HEK293 (cell line): ENCODE results near the gene PIM1.
A peak's percentile ranks its signal among the peaks of the same experiment; 100 is the strongest.

Experiments
- CTCF ChIA-PET: fragments of 350-600 bp; formaldehyde crosslinking; extraction: SDS; loops from one replicate; lab custom pipeline; 2021; ENCODE audit warnings: antibody characterized with exemption; lab: Yijun Ruan, JAX
- POLR2A ChIA-PET: fragments of 300-600 bp; formaldehyde crosslinking; extraction: SDS; loops from one replicate; lab custom pipeline; 2020; ENCODE audit warnings: antibody characterized with exemption, inconsistent platforms; lab: Yijun Ruan, JAX
- H3K27ac ChIP-seq: fragments of 200-500 bp; sonication (Bioruptor generic); 2 replicates; pipeline ENCODE4 v1.5.1; 2014; ENCODE audit warnings: low read depth, low read length, control low read depth, inconsistent platforms; ENCODE audit errors: extremely low read depth
- H3K36me3 ChIP-seq, 2 experiments: fragments of 200-500 bp in 1 of 2; sonication (Bioruptor generic) in 1 of 2; 1 replicate in 1 of 2; 2 replicates in 1 of 2; pipeline ENCODE4 v1.5.1; 2014 to 2017; ENCODE audit warnings: inconsistent platforms in 2 of 2, low read length in 2 of 2; ENCODE audit not compliant: control insufficient read depth in 2 of 2, insufficient read depth in 1 of 2
- H3K4me1 ChIP-seq: fragments of 200-500 bp; sonication (Bioruptor generic); 2 replicates; pipeline ENCODE4 v1.5.1; 2014; ENCODE audit warnings: mild to moderate bottlenecking, low read length, inconsistent platforms; ENCODE audit not compliant: control insufficient read depth, insufficient read depth
- H3K4me3 ChIP-seq: 2 replicates; pipeline ENCODE4 v1.5.1; 2011; ENCODE audit warnings: low read depth, mild to moderate bottlenecking, control low read depth, low read length, moderate library complexity
- H3K9me3 ChIP-seq: fragments of 200-500 bp; sonication (Bioruptor generic); 2 replicates; pipeline ENCODE4 v1.5.1; 2014; ENCODE audit warnings: low read depth, low read length, inconsistent platforms; ENCODE audit not compliant: control insufficient read depth, insufficient read depth
- FEZF1 ChIP-seq: fragments of 450-650 bp; formaldehyde crosslinking; IDR thresholded peaks from 2 replicates; pipeline ENCODE4 v1.5.1; 2016; ENCODE audit warnings: missing biosample characterization, missing genetic modification characterization
- GLI4 ChIP-seq: fragments of 450-650 bp; formaldehyde crosslinking; IDR thresholded peaks from 2 replicates; pipeline ENCODE4 v1.5.1; 2016; ENCODE audit warnings: missing biosample characterization, missing genetic modification characterization
- KLF1 ChIP-seq: fragments of 450-650 bp; formaldehyde crosslinking; IDR thresholded peaks from 2 replicates; pipeline ENCODE4 v1.5.1; 2016; ENCODE audit warnings: missing biosample characterization, missing genetic modification characterization
- KLF8 ChIP-seq: fragments of 450-650 bp; formaldehyde crosslinking; IDR thresholded peaks from 2 replicates; pipeline ENCODE4 v1.5.1; 2016; ENCODE audit warnings: missing biosample characterization, missing genetic modification characterization
- PRDM2 ChIP-seq: fragments of 450-650 bp; formaldehyde crosslinking; IDR thresholded peaks from 2 replicates; pipeline ENCODE4 v1.5.1; 2016; ENCODE audit warnings: missing biosample characterization, missing genetic modification characterization, borderline replicate concordance
- REPIN1 ChIP-seq: fragments of 450-650 bp; formaldehyde crosslinking; IDR thresholded peaks from 2 replicates; pipeline ENCODE4 v1.5.1; 2017; ENCODE audit warnings: missing biosample characterization, missing genetic modification characterization, low read depth
- SCRT2 ChIP-seq: fragments of 450-650 bp; formaldehyde crosslinking; IDR thresholded peaks from 2 replicates; pipeline ENCODE4 v1.5.1; 2016; ENCODE audit warnings: missing biosample characterization, missing genetic modification characterization
- WT1 ChIP-seq: fragments of 450-650 bp; formaldehyde crosslinking; IDR thresholded peaks from 2 replicates; pipeline ENCODE4 v1.5.1; 2016; ENCODE audit warnings: missing biosample characterization, missing genetic modification characterization
- ZBTB11 ChIP-seq: fragments of 450-650 bp; formaldehyde crosslinking; conservative IDR thresholded peaks from 2 replicates; pipeline ENCODE4 v1.5.1; 2016; ENCODE audit warnings: low read depth, missing biosample characterization, missing genetic modification characterization
- ZNF155 ChIP-seq: fragments of 450-650 bp; formaldehyde crosslinking; IDR thresholded peaks from 2 replicates; pipeline ENCODE4 v1.5.1; 2016; ENCODE audit warnings: missing biosample characterization, missing genetic modification characterization
- ZNF18 ChIP-seq: fragments of 450-650 bp; formaldehyde crosslinking; IDR thresholded peaks from 2 replicates; pipeline ENCODE4 v1.5.1; 2016; ENCODE audit warnings: missing biosample characterization, missing genetic modification characterization
- ZNF239 ChIP-seq: fragments of 450-650 bp; formaldehyde crosslinking; IDR thresholded peaks from 2 replicates; pipeline ENCODE4 v1.5.1; 2016; ENCODE audit warnings: missing biosample characterization, missing genetic modification characterization
- ZNF26 ChIP-seq: fragments of 450-650 bp; formaldehyde crosslinking; IDR thresholded peaks from 2 replicates; pipeline ENCODE4 v1.5.1; 2016; ENCODE audit warnings: missing biosample characterization, missing genetic modification characterization
- ZNF292 ChIP-seq: fragments of 450-650 bp; formaldehyde crosslinking; IDR thresholded peaks from 2 replicates; pipeline ENCODE4 v1.5.1; 2016; ENCODE audit warnings: low read depth, missing biosample characterization, missing genetic modification characterization, borderline replicate concordance
- ZNF341 ChIP-seq: fragments of 450-650 bp; formaldehyde crosslinking; IDR thresholded peaks from 2 replicates; pipeline ENCODE4; 2016; ENCODE audit warnings: low read depth, missing biosample characterization, missing genetic modification characterization
- ZNF37A ChIP-seq: fragments of 450-650 bp; IDR thresholded peaks from 2 replicates; pipeline ENCODE4 v1.5.1; 2018; ENCODE audit warnings: missing biosample characterization, missing genetic modification characterization
- ZNF423 ChIP-seq: fragments of 450-650 bp; formaldehyde crosslinking; IDR thresholded peaks from 2 replicates; pipeline ENCODE4 v1.5.1; 2016; ENCODE audit warnings: missing biosample characterization, missing genetic modification characterization
- ZNF473 ChIP-seq: fragments of 450-650 bp; formaldehyde crosslinking; IDR thresholded peaks from 2 replicates; pipeline ENCODE4 v1.5.1; 2017; ENCODE audit warnings: missing biosample characterization, missing genetic modification characterization
- ZNF791 ChIP-seq: fragments of 450-650 bp; formaldehyde crosslinking; IDR thresholded peaks from 2 replicates; pipeline ENCODE4 v1.5.1; 2016; ENCODE audit warnings: missing biosample characterization, missing genetic modification characterization
- TF ChIP-seq, protein P1 (sequence below): fragments of 450-650 bp; formaldehyde crosslinking; IDR thresholded peaks from 2 replicates; pipeline ENCODE4 v1.5.1; 2016; ENCODE audit warnings: missing biosample characterization, missing genetic modification characterization

Gene PIM1

DNA sequence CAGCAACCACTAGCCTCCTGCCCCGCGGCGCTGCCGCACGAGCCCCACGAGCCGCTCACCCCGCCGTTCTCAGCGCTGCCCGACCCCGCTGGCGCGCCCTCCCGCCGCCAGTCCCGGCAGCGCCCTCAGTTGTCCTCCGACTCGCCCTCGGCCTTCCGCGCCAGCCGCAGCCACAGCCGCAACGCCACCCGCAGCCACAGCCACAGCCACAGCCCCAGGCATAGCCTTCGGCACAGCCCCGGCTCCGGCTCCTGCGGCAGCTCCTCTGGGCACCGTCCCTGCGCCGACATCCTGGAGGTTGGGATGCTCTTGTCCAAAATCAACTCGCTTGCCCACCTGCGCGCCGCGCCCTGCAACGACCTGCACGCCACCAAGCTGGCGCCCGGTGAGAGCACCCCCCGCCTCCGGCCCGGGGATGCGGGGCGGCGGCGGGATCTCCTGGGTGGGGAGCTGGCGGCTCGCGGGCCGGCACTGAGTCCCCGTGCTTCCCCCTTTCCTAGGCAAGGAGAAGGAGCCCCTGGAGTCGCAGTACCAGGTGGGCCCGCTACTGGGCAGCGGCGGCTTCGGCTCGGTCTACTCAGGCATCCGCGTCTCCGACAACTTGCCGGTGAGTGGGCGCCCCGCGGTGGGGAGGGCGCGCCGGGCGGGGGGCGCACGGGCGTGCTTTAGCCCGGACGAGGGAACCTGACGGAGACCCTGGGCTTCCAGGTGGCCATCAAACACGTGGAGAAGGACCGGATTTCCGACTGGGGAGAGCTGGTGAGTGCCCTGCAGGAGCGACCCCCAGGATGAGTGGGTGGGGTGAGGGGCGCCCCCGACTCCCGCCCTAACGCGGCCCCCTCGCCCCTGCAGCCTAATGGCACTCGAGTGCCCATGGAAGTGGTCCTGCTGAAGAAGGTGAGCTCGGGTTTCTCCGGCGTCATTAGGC lies 585 bp downstream of the PIM1 start:
- Histone ChIP-seq H3K27ac (peak overlapping the region; percentile 94), H3K36me3 (peaks cover 6 to 38% of the 10 kb centered on the region in 2 experiments; a peak in 1 of 3 replicates), H3K9me3 (no peaks in the 10 kb centered on the region), H3K4me1 (peaks cover 3% of the 10 kb centered on the region), H3K4me3 (peak overlapping the region; percentile 97)
- CTCF ChIA-PET = interaction anchor here (0.5 to 18.8 kb wide), 25 partner anchors 9 to 405 kb away, joined by 3 to 401 read pairs (median 7); partner anchors contain the start of gene C6orf89
- POLR2A ChIA-PET = interaction anchor here (0.6 to 5.9 kb wide), 33 partner anchors 10 to 379 kb away, joined by 3 to 82 read pairs (median 6); partner anchors contain the start of gene MTCH1
- TF ChIP-seq ZNF791 (tag by site-specific recombination) = no peak
- TF ChIP-seq ZNF423 (tag by site-specific recombination) = no peak
- TF ChIP-seq ZNF37A = no peak
- TF ChIP-seq FEZF1 (tag by site-specific recombination) = no peak
- no peak for TF ChIP-seq ZNF292 (tag by site-specific recombination)
- TF ChIP-seq ZNF341 = peak; percentile 50
- TF ChIP-seq ZNF473 (tag by site-specific recombination) = no peak
- TF ChIP-seq WT1 = no peak; the same call in 1 of the 2 replicates
- no peak for TF ChIP-seq ZNF26 (tag by site-specific recombination)
- 0 out of 2 replicates have a peak, but pooled peaks have one; percentile 26 for TF ChIP-seq KLF1
- TF ChIP-seq, protein P1, sequence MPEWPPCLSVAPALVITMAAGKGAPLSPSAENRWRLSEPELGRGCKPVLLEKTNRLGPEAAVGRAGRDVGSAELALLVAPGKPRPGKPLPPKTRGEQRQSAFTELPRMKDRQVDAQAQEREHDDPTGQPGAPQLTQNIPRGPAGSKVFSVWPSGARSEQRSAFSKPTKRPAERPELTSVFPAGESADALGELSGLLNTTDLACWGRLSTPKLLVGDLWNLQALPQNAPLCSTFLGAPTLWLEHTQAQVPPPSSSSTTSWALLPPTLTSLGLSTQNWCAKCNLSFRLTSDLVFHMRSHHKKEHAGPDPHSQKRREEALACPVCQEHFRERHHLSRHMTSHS (tag by site-specific recombination) = no peak
- no peak for TF ChIP-seq ZNF18 (tag by site-specific recombination)
- peak; percentile 63; the same call in 1 of the 2 replicates for TF ChIP-seq KLF8 (tag by site-specific recombination)
- no peak for TF ChIP-seq ZNF239 (tag by site-specific recombination)
- no peak for TF ChIP-seq SCRT2
- TF ChIP-seq ZBTB11 (tag by site-specific recombination) = no peak
- TF ChIP-seq GLI4 (tag by site-specific recombination) = no peak
- no peak for TF ChIP-seq ZNF155
- TF ChIP-seq PRDM2 (tag by site-specific recombination) = no peak
- TF ChIP-seq REPIN1 (tag by site-specific recombination) = no peak
